Erythroblast (primary cell): ENCODE data around the gene GBGT1.

Experiments
- DNase-seq, 2 experiments: peaks; one replicate each; lab custom pipeline; 2025; lab: John Stamatoyannopoulos, UW
- GATA1 ChIP-seq: IDR thresholded peaks from 2 replicates; pipeline ENCODE4 v1.6.1; 2011; ENCODE audit warnings: low read depth, mild to moderate bottlenecking, control low read depth, low read length, moderate library complexity
- POLR2A ChIP-seq: IDR thresholded peaks from 2 replicates; pipeline ENCODE4 v1.6.1; 2011; ENCODE audit warnings: mild to moderate bottlenecking, low read length

Gene GBGT1

DNA sequence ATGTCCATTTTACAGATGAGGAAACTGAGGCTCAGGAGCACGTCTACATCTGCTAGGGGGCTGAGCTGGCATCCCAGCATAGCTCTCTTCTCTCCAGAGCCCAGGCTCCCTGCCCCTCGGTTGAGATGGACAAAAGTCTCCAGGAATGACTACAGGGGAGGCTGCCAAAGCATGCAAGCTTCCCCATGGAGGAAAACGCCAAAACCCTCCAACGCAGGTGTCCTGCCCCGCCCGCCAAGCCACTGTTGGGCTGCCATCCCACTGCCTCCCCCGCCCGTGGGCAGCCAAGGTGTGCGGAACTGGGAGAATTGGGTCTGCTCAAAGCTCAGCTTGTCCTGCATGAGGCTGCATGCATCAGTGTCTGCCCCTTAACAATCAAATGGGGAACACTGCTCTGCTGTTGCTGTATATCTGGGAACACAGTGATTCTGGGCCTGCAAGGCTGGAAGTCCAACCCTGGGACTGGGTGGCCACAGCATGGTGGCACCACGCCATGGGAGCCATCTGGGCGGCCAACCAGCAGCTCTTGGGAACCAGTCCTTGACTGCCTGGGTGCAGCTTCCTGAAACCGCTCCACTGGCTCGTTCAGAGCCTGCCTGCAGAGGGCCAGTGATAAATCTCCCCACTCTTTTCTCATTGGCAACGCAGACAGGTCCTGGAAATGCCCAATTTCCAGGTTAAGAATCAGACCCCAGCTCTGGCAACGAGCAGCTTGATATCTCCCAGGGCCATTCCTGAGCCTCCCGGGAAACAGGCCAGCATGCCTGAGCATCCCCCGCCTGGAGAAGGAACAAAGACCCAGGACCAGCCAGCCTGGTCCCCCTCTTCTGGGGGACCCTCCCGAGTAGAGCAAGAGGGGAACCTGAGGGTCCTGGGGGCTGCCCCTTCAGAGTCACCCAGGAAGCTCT lies 46.2 kb downstream of the GBGT1 start:
- no peak for DNase-seq
- TF ChIP-seq POLR2A (no peak), GATA1 (no peak)

GRCh38 chr9:133116346-133117231 lies 47.1 kb downstream of the GBGT1 start:
- no peak for DNase-seq
- no peak for TF ChIP-seq GATA1
- no peak for TF ChIP-seq POLR2A

- TF ChIP-seq GATA1 (no peak), POLR2A (no peak)
- peak in 1 of 2 experiments; percentile 29 for DNase-seq
Measured at GRCh38 chr9:133115604-133116345, 47.9 kb downstream of the GBGT1 start.

- DNase-seq = no peak
- TF ChIP-seq POLR2A (no peak), GATA1 (no peak)
Measured at GRCh38 chr9:133114886-133115603, 48.7 kb downstream of the GBGT1 start.

DNA sequence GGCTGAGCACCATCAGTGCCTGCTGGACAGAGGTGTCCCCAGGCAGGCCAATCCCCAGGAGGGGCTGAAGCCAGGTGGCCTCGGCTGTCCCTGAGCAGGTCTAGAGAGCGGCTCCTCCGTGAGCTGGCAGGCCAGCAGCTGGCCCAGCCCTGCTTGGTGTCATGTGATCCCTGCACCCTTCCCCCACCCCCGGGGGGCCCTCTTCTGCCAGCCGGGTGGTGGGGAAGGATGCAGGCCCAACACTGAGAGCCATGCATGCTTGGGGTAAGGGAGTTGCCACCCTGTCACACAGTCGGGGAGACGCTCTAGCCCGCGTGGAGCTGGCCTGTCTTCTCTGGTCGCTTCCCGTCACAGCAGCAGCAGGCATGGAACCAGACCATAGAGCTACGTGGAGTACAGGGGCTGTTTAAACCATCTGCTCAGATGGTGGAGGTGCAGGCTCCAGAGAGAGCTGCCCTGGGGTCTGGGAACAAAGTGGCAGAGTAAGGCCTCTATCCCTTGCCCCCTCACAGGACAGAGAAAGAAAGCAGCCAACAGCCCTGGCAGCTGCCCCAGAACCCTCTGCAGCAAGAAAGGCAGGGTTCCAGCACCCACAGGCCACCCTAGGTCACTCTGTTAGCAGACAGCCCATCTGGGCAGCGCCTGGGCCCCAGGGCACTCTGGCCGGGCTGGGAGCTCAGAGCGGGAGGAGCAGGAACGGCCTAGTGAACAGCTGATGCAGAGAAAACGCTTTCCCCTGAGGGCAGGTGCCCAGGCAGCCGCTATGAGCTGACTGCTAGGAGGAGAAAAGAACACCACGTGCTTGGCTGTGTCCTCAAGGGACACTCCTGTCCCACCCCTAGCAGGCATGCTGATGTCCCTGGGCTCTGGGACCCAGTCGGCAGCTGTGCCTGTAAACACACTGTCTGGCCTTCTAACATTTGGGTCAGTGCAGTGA lies 49.5 kb downstream of the GBGT1 start:
- DNase-seq = peak in 1 of 2 experiments; percentile 42
- TF ChIP-seq POLR2A (no peak), GATA1 (no peak)

DNA sequence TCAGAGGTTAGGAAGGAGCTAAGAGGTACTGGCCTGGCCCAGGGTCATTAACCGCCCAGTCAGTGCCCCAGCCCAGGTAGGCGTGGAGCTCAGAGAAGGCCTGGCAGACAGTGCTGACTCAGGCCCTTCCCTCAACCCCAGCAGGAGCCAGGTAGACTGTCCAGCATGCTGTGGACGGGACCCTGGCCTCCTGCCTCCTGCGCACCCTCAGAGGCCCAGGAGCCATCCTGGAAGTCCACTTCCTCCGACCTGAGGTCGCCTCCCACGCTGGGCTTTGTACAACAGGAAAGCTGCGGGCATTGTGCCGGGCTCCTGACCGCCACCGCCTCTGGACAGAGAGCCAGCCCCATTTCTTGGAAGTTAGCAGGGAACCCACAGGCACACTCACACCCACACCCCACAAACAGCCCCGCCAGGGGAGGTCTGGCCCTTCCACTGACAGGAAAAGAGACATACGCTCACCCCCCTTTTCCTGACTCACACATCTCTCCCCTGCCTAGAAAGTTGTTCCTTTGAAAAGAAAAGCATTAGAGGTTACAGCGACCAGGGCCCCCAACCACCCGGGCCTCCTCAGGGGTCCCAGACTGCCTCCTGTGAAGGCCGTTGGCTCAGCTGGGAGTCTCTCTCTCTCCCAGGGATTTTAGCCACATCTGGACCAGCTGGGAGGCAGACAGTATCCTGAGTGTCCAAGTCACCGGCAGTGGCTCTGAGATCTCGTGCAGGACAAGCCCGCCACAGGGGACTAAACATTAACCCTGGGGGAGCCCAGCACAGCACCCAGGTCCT lies 50.4 kb downstream of the GBGT1 start:
- no peak for DNase-seq
- no peak for TF ChIP-seq GATA1
- no peak for TF ChIP-seq POLR2A

- no peak for DNase-seq
- no peak for TF ChIP-seq GATA1
- TF ChIP-seq POLR2A = no peak
Measured at GRCh38 chr9:133112663-133113026, 51.1 kb downstream of the GBGT1 start.

DNA sequence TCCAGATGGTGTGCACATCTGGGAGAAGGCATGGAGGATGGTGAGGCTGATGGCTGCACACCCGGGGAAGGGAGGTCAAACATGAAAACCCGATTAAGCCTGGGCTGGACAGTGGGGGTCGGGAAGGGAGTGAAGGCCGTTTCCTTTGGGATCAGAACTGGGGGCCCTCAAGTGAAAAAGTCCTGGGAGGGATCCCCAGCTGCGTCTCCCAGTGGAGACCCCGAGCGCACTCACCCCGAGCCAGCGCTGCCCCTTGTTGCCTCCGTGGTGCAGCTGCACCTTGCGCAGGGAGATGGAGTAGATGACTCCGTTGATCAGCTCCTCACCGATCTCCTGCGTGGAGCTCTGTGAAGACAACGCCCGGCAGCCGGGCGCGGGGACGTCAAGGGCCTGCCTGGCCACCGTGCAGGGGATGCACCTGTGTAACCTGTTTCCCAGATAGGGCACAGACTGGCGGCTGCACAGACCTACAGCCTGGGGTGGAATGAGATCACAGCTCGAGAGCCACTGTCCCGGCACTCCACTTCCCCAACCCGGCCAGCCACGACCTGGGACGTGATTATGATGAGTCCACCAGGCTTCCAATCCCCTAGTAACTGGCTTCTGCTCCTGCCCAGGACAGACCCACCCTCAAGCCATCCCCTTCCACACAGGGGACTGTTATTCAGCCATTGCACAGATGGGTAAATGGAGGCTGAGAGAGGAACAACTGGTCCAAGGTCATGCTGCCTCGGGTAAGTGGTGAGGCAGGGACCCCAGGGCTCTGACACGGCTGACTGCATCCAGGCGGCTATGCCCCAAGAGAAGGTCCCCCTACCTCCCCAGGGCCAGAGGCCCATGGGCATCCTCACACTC lies 51.7 kb downstream of the GBGT1 start:
- no peak for DNase-seq
- no peak for TF ChIP-seq GATA1
- no peak for TF ChIP-seq POLR2A

DNA sequence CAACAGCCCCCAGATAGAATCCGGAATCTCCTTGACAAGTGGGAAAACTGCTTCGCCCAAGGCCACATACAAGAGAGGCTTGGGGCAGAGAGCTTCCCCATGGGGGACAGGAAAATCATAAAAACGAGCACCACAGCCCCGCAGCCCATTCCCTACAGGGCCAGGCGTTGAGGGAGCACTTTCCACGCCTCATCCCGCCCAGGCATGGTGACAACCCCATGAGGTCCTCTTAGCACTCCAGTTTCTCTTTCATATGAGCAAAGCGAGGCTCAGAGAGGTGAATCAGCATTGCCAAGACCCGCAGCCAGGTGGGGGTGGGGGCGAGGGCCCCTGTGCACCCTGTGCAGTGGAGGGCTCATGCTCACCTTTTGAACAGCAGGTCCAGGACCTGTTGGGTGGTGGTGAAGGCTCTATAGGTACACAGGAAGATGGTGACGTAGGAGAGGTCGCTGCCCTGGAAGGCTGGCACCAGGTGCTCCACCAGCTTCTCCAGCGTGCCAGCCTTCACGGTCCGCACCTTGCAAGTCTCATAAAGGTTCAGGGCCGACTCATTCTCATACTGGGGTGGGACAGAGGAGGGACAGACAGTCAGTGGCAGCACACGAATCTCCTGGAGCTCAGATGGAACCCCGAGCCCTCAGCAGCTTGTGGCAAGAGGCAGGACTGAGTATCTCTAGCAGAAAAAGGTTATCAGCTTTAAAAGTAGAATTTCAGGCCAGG lies 53.6 kb downstream of the GBGT1 start:
- no peak for DNase-seq
- TF ChIP-seq POLR2A (no peak), GATA1 (no peak)
